Astrocyte (in vitro differentiated cells and primary cell): Measurements from ENCODE around the gene TUBB8.

Source experiments
- CTCF ChIP-seq: IDR thresholded peaks from 2 replicates; pipeline ENCODE4 v1.5.1; 2011; ENCODE audit warnings: low read depth, mild to moderate bottlenecking, inconsistent platforms, low read length, moderate library complexity; ENCODE audit not compliant: insufficient read depth
- EZH2 ChIP-seq: IDR thresholded peaks from 2 replicates; pipeline ENCODE4 v1.6.1; 2012; ENCODE audit warnings: mild to moderate bottlenecking, low read length, inconsistent platforms; ENCODE audit not compliant: insufficient read depth

GRCh38 chr10:92153-92552 lies 43.1 kb upstream of the TUBB8 start:
- TF ChIP-seq CTCF (no peak), EZH2 (no peak)
